Activated T-cell treated with anti-CD3 and anti-CD28 coated beads for 48 hours (primary cell): ENCODE data around the gene AGPS.

Source experiments
- DNase-seq: peaks from one replicate; pipeline ENCODE4 v3.0.0-alpha.2; 2020; ENCODE audit warnings: low read depth

Gene AGPS

DNA sequence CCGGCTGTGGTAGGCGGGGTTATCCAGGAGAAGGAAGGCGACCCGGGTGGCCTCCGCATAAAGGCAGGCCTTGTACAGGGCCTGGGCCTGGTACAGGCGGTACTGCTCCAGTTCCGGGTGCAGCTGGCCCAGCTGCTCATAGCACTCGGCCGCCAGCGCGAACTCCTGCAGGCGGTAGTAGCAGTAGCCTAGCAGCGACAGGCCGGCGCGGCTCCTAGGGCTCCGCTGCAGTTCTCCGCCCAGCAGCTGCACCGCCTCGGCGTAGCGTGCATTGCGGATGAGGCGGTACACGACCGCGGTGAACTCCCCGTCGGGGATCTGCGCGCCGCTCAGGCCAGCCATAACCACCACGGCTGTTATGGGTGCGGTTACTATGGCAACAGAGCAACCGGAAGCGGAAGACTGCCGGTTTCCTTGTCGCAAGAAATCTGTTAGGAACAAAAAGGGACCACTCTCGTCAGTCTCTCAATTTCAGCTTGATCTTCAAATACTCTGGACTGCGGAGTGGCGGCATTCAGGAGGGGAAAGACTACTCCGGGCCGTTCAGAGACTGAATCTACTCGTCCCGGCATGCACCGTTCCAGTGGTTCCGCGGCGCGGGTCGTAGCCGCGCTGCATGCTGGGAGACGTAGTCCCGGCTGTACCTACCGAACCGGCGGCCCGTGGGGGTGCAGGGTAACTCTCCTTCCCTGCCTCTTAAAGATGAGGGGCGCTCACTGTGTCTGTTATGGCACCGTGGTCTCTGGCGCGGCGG, 160.0 kb downstream of the AGPS start:
- peak; percentile 81 for DNase-seq

GRCh38 chr2:177553176-177553884, 160.8 kb downstream of the AGPS start:
- DNase-seq: no peak

- no peak for DNase-seq
Measured at GRCh38 chr2:177554365-177554764, 161.8 kb downstream of the AGPS start.

DNA sequence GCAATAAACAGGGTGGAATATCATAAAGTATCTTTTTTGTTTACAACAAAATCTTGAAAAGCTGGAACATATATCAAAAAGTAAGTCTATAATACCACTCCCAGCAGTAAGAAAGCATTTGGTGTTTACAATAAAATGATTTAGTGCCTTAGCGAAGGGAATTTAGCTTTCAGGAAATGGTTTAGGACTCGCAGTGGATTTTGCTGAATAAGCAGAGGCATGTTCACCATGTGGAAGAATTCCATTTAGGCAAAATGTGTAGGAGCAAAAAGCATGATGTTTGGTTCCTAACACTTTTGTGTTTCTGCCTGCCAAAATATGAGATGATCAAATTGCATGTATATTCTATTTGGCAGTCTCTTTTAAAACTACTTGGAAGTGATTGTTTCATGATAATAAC, 163.6 kb downstream of the AGPS start:
- DNase-seq: no peak

GRCh38 chr2:177557794-177558193, 165.2 kb downstream of the AGPS start:
- no peak for DNase-seq

DNA sequence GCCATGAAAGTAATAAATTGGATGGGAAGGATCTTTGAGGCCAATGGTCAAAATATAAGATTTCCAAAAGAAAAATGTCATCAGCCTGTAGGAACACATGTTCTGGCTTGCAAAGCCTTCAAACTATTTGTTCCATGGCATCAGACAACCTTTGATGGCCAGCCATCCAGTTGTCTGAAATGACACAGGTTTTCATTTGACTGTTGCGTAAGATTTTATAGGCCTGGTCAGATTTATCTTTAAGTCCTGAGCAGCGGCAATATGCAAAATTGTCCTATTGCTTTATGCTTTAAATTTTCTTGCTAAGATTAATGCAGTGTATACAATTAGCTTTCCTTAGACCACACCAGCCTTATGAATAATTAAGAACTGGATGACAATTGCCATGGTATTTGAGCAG, 167.1 kb downstream of the AGPS start:
- DNase-seq: no peak

DNA sequence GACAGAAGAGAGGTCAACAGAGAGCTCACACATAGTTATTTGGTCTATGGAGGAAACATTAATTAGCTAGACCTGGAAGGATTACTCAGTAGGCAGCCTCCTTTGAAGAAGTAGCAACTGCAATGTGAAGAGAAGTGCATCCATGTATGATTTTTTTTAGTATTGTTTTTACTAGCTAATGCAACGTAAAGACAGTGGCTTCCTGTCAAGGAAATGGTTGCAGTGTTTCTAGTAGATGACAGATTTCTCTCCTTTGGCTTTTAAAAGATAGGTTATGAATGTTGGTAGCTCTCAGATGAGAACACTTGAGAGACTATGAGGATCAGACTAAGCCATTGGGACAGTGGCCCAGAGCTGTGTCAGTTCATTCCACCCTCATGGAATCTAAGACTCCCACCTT, 175.8 kb downstream of the AGPS start:
- DNase-seq: no peak

DNA sequence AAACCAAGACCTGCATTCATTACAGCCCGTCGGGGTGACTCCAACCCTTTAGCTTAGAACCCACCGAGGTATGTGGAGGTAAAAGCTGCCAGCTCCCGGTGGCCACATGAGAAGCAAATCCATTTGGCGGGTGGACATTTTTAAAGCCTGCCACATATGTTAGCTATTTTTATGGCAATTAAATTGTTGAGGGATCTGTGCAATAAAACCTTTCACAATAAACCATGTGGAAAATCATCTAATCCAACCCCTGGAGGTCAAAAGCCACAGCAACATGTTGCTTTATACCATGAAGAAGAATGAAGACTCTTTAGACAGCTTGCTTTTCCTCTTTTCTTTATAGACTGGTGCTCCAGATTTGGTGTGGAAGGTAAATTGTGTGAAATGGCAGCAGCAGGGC, 176.3 kb downstream of the AGPS start:
- no peak for DNase-seq

GRCh38 chr2:177572236-177572671, 179.7 kb downstream of the AGPS start:
- DNase-seq: no peak

DNA sequence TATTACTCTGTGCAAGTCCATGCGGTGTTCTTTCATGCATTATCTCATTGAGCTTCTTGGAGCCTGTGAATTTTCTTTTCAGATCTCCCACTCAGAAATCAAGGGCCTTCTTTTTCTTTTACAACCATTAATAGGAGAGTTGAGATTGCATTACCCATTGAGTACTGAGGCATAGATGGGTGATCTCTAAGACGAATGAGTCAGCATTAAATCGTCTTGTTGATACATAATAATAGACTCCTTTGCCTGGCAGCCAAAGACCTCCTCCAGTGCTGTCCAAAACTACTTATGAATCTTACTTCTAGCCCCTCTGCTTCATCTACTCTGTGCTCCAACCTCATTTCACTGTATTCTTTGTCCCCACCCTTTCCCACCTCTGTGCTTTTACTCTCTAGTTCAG, 180.5 kb downstream of the AGPS start:
- no peak for DNase-seq

DNA sequence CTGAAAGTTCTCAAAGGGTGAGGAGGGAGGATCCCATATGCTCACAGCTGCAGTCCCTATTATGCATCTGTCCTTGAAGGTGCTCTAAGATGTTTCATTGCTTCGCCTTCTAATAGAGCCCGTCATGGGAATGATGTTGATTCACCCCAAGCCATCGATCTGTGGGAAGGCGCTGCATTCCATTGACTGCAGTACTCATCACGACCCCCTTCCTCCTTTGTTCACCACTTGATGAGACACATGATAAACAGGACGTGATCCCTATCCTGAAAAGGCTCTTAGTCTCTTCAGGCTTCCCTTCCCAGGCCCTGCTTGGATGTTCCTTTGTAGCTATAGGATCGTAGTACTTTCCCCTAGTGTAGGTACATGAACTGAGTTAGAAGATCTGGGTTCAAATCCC, 181.8 kb downstream of the AGPS start:
- no peak for DNase-seq

GRCh38 chr2:177575358-177575757, 182.8 kb downstream of the AGPS start:
- no peak for DNase-seq

DNA sequence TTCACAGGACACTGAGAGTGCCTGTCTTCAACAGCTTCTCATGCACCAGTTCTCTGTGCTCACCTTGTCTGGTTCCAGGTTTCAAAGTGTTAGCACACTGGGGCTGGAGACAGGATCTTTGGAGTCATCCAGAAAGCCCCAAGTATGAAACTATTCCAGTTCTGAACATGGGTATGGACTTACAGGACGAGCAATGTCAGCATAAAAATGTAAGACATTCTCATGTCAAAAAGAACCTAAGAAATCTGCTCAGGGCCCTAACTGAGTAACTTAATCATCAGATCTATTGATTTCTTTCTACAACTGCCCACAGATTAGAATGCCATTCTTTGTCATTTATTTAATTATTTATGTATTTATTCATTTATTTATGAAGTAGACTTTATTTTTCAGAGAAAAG, 184.5 kb downstream of the AGPS start:
- DNase-seq: no peak

DNA sequence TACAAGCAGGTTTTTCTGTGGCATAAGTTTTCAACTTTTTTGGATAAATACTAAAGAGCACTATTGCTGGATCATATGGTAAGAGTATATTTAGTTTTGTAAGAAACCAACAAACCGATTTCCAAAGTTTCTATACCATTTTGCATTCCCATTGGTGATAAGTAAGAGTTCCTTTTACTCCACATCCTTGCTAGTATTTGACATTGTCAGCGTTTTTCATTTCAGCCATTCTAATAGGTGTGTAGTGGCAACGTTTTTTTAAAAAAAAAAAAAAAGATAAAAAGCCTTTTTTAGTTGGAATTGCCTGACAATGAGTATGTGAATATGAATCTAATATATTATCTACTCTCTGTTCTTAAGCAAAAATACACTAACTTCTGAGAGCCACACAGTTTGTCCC, 185.9 kb downstream of the AGPS start:
- DNase-seq: no peak

GRCh38 chr2:177579486-177580036, 187.0 kb downstream of the AGPS start:
- no peak for DNase-seq

GRCh38 chr2:177582000-177582399, 189.4 kb downstream of the AGPS start:
- DNase-seq: no peak

DNA sequence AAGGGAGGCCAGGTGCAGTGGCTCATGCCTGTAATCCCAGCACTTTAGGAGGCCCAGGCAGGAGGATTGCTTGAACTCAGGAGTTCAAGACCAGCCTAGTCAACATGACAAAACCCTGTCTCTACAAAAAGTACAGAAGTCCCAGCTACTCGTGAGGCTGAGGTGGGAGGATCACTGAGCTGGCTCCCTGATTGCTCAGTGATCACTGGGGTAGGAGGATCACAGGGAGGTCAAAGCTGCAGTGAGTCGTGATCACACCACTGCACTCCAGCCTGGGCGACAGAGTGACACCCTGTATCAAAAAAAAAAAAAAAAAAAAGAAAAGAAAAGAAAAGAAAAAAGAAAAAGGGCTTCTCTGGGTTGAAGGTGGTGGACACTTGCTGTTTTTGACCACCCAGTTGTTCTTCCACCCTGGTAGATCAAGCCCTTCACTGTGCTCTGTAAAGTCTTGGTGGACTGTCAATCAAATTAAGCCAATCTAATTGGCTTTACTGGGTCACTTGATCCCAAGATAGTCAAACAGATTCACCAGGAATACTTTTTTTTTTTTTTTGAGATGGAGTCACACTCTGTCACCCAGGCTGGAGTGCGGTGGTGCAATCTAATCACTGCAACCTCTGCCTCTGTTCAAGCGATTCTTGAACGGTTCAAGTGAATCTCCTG, 191.6 kb downstream of the AGPS start:
- no peak for DNase-seq

DNA sequence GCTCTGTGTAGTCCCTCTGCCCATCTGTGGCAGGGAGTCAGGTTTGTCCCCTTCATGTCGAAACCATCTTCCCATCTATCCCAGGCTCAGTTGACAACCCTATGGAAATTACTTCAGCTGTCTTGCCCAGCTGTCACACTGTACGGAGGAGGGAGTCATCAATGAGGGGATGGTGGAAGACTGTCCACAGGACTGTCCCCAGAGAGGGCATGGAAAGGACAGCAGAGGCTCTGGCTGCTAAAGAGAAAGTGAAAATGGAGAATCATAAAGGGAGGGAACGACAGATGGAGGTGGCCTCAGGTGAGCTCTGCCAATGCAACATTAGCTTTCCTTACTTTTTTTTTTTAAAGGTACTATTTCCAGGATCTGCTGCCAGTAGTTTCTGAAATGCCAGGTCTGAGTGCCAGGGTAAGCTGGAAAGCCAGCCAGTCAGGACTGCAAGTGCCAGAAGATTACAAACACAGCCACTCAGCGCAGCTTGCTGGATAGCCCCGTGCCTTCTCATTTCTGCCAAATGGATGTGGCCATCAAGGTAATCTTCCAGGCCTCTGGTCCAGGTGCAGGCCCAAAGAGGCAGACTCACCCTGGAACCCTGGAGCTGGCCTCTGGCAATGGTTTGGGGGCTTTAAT, 192.8 kb downstream of the AGPS start:
- no peak for DNase-seq

GRCh38 chr2:177586154-177586553, 193.6 kb downstream of the AGPS start:
- no peak for DNase-seq

DNA sequence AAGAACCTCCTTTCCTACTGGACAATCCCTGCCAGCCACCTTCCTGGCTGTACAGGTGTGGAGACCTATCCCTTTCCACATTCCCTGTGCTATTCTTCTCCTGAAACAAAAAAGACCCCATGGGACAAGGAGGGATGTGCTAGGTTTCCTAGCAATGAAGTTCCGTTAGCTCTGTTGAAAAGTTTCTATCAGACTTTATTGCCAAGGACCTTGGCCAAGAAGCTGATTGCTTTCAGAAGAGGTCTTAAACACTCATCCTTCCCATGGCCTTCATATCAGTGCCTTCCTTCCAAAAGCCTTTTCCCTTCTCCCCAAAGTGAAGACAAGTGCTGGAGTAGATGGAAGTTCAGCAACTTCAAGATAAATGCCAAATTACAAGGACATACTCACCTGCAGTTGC, 194.8 kb downstream of the AGPS start:
- DNase-seq: no peak

GRCh38 chr2:177588671-177589070, 196.1 kb downstream of the AGPS start:
- DNase-seq: no peak

- no peak for DNase-seq
Measured at GRCh38 chr2:177589186-177589585, 196.6 kb downstream of the AGPS start.
